H1 (cell line): ENCODE data around the gene CLEC2D. TPM values are rescaled to one million over a fixed set of nuclear protein-coding genes. Genes with fewer than 3 reads are reported as not detected.

Experiments used
- CTCF ChIA-PET: fragments of 300-600 bp; sonication (Branson Sonifier 250); formaldehyde crosslinking; loops from one replicate; lab custom pipeline; 2021; ENCODE audit not compliant: partially characterized antibody; lab: Charles Lee
- POLR2A ChIA-PET: fragments of 300-600 bp; sonication (Branson Sonifier 250); formaldehyde crosslinking; loops from one replicate; lab custom pipeline; 2021; ENCODE audit warnings: inconsistent platforms; ENCODE audit not compliant: partially characterized antibody; lab: Charles Lee
- DNase-seq, 2 experiments: peaks; one replicate each; pipeline versions ENCODE4 v3.0.0 to v3.0.0-alpha.2; 2010 to 2022; ENCODE audit warnings: low spot score in 2 of 2, low read depth in 1 of 2, mixed read lengths in 1 of 2
- FAIRE-seq: peaks from 2 replicates; lab custom pipeline; 2011; peaks lifted over from hg19 to GRCh38; lab: Jason Lieb, UNC
- H2AFZ ChIP-seq: 2 replicates; pipeline ENCODE4 v1.8.1; 2012; ENCODE audit warnings: low read length, inconsistent platforms
- H2AK5ac ChIP-seq: 2 replicates; pipeline ENCODE4 v1.6.1; 2013; ENCODE audit warnings: low read depth, low read length
- H2BK120ac ChIP-seq: replicated peaks from 2 replicates; pipeline ENCODE3; 2013; ENCODE audit warnings: low read depth, low read length, inconsistent platforms
- H2BK12ac ChIP-seq: 2 replicates; pipeline ENCODE4 v1.6.1; 2013; ENCODE audit warnings: low read depth, low read length
- H2BK15ac ChIP-seq: 2 replicates; pipeline ENCODE4 v1.6.1; 2013; ENCODE audit warnings: low read length
- H2BK20ac ChIP-seq: 2 replicates; pipeline ENCODE4 v1.6.1; 2013; ENCODE audit warnings: low read length
- H2BK5ac ChIP-seq: 2 replicates; pipeline ENCODE4 v1.6.1; 2013; ENCODE audit warnings: low read depth, low read length
- H3K14ac ChIP-seq: 2 replicates; pipeline ENCODE4 v1.6.1; 2013; ENCODE audit warnings: inconsistent platforms; ENCODE audit not compliant: insufficient read length
- H3K18ac ChIP-seq: 2 replicates; pipeline ENCODE4 v1.6.1; 2013; ENCODE audit warnings: low read length; ENCODE audit errors: extremely low read depth
- H3K23ac ChIP-seq: 2 replicates; pipeline ENCODE4 v1.6.1; 2013; ENCODE audit warnings: inconsistent platforms; ENCODE audit not compliant: insufficient read length
- H3K23me2 ChIP-seq: 2 replicates; pipeline ENCODE4 v1.6.1; 2013; ENCODE audit warnings: low read depth, low read length
- H3K27ac ChIP-seq: 2 replicates; pipeline ENCODE4 v1.6.1; 2011; ENCODE audit warnings: low read depth, low read length, inconsistent platforms
- H3K27me3 ChIP-seq, 4 experiments: replicated peaks in 1 of 4; 1 replicate in 1 of 4; 2 replicates in 3 of 4; pipeline versions ENCODE4 v1.6.1 to v1.8.1; 2011 to 2013; ENCODE audit warnings: low read length in 3 of 4, mild to moderate bottlenecking in 3 of 4, inconsistent platforms in 2 of 4, mixed read lengths in 2 of 4, moderate library complexity in 1 of 4; ENCODE audit not compliant: control insufficient read depth in 3 of 4, insufficient read depth in 3 of 4; ENCODE audit errors: extremely low read depth in 1 of 4
- H3K36me3 ChIP-seq, 4 experiments: 2 replicates each; pipeline versions ENCODE4 v1.6.1 to v1.8.1; 2011 to 2013; ENCODE audit warnings: mild to moderate bottlenecking in 4 of 4, low read length in 3 of 4, moderate library complexity in 2 of 4, control low read depth in 1 of 4, inconsistent platforms in 1 of 4; ENCODE audit not compliant: insufficient read depth in 4 of 4, control insufficient read depth in 2 of 4
- H3K4ac ChIP-seq: replicated peaks from 2 replicates; pipeline ENCODE3; 2013; ENCODE audit warnings: low read length, low read depth, mixed read lengths, inconsistent platforms; ENCODE audit not compliant: insufficient read length
- H3K4me1 ChIP-seq, 4 experiments: replicated peaks in 1 of 4; 1 replicate in 1 of 4; 2 replicates in 3 of 4; pipeline versions ENCODE4 v1.6.1 to v1.8.1; 2011 to 2013; ENCODE audit warnings: low read length in 3 of 4, inconsistent platforms in 2 of 4, mixed read lengths in 1 of 4; ENCODE audit not compliant: insufficient read depth in 4 of 4, control insufficient read depth in 3 of 4
- H3K4me2 ChIP-seq, 2 experiments: 2 replicates each; pipeline versions ENCODE4 v1.6.1 to v1.8.1; 2011 to 2013; ENCODE audit warnings: low read depth in 2 of 2, low read length in 2 of 2, control low read depth in 1 of 2, inconsistent platforms in 1 of 2, mild to moderate bottlenecking in 1 of 2; ENCODE audit not compliant: insufficient read depth in 1 of 2
- H3K4me3 ChIP-seq, 4 experiments: fragments of 200-600, 300-600 bp in 1 of 4; sonication (generic), shearing (Covaris generic), sonication (Bioruptor Twin) in 1 of 4; 2 replicates each; pipeline versions ENCODE4 v1.5.1 to v1.8.1; 2011 to 2016; ENCODE audit warnings: low read length in 4 of 4, low read depth in 3 of 4, control low read depth in 2 of 4, inconsistent platforms in 2 of 4, mild to moderate bottlenecking in 2 of 4, mixed read lengths in 1 of 4, moderate library complexity in 1 of 4; ENCODE audit not compliant: insufficient read depth in 2 of 4; ENCODE audit errors: extremely low read depth in 1 of 4
- H3K56ac ChIP-seq: replicated peaks from 2 replicates; pipeline ENCODE3; 2013; ENCODE audit warnings: low read depth, mild to moderate bottlenecking, mixed read lengths, low read length, inconsistent platforms; ENCODE audit not compliant: insufficient read length
- H3K79me1 ChIP-seq: 2 replicates; pipeline ENCODE4 v1.6.1; 2013; ENCODE audit warnings: low read depth, low read length, control low read depth
- H3K79me2 ChIP-seq, 2 experiments: 2 replicates each; pipeline versions ENCODE4 v1.6.1 to v1.8.1; 2012 to 2013; ENCODE audit warnings: low read length in 2 of 2, mild to moderate bottlenecking in 2 of 2, inconsistent platforms in 1 of 2; ENCODE audit not compliant: insufficient read depth in 2 of 2, control insufficient read depth in 1 of 2
- H3K9ac ChIP-seq, 4 experiments: replicated peaks in 1 of 4; 1 replicate in 1 of 4; 2 replicates in 3 of 4; pipeline versions ENCODE4 v1.6.1 to v1.8.1; 2011 to 2013; ENCODE audit warnings: low read depth in 3 of 4, low read length in 3 of 4, control low read depth in 2 of 4, mild to moderate bottlenecking in 2 of 4, moderate library complexity in 2 of 4, inconsistent platforms in 1 of 4; ENCODE audit errors: extremely low read depth in 1 of 4
- H3K9me3 ChIP-seq, 2 experiments: 2 replicates each; pipeline versions ENCODE4 v1.6.1 to v1.8.1; 2012 to 2013; ENCODE audit warnings: mild to moderate bottlenecking in 2 of 2, moderate library complexity in 2 of 2, control low read depth in 1 of 2, inconsistent platforms in 1 of 2, low read depth in 1 of 2, low read length in 1 of 2, mixed read lengths in 1 of 2; ENCODE audit not compliant: insufficient read depth in 2 of 2
- H4K20me1 ChIP-seq, 2 experiments: replicated peaks in 1 of 2; 2 replicates each; pipeline versions ENCODE3 to v1.8.1; 2011 to 2013; ENCODE audit warnings: inconsistent platforms in 2 of 2, low read length in 2 of 2, mild to moderate bottlenecking in 1 of 2; ENCODE audit not compliant: insufficient read depth in 2 of 2, control insufficient read depth in 1 of 2
- H4K5ac ChIP-seq: 2 replicates; pipeline ENCODE4 v1.6.1; 2013; ENCODE audit warnings: low read length, low read depth, mixed read lengths, inconsistent platforms; ENCODE audit not compliant: insufficient read length
- H4K8ac ChIP-seq: 2 replicates; pipeline ENCODE4 v1.8.0; 2013; ENCODE audit warnings: mild to moderate bottlenecking, moderate library complexity, low read length, inconsistent platforms; ENCODE audit not compliant: insufficient read depth; ENCODE audit errors: extremely low read depth
- H4K91ac ChIP-seq: replicated peaks from 2 replicates; pipeline ENCODE3; 2013; ENCODE audit warnings: low read length, mixed read lengths, inconsistent platforms; ENCODE audit not compliant: insufficient read length
- NRF1 ChIP-seq: IDR thresholded peaks from 2 replicates; pipeline ENCODE4 v1.6.1; 2011; ENCODE audit warnings: mild to moderate bottlenecking, low read depth, low read length, improper control_type of control experiment
- RAD21 ChIP-seq, 2 experiments: IDR thresholded peaks in 1 of 2; conservative IDR thresholded peaks in 1 of 2; 2 replicates each; pipeline ENCODE4 v1.6.1; 2011; ENCODE audit warnings: low read depth in 2 of 2, low read length in 2 of 2, improper control_type of control experiment in 1 of 2, inconsistent platforms in 1 of 2, mild to moderate bottlenecking in 1 of 2, moderate library complexity in 1 of 2
- TCF12 ChIP-seq: IDR thresholded peaks from 2 replicates; pipeline ENCODE4 v1.6.1; 2011; ENCODE audit warnings: low read depth, mild to moderate bottlenecking, low read length
- WGBS, 2 experiments: shearing (Covaris generic) in 1 of 2; methylation state at CpG; one replicate each; pipeline versions ENCODE4 v1.1.6 to v1.1.7; 2013 to 2015; ENCODE audit warnings: low lambda C conversion rate in 2 of 2, mixed read lengths in 2 of 2, inconsistent platforms in 1 of 2, low coverage in 1 of 2, missing lambda C conversion rate in 1 of 2; ENCODE audit not compliant: insufficient replicate concordance in 2 of 2, insufficient coverage in 1 of 2, insufficient read length in 1 of 2; ENCODE audit errors: extremely low coverage in 1 of 2, missing lambda C conversion rate in 1 of 2; 5-methylcytosine and 5-hydroxymethylcytosine counted together
- polyA plus RNA-seq, 7 experiments: library from polyadenylated mRNA; depleted of rRNA in 3 of 7; stranded (reverse) in 5 of 7; unstranded in 2 of 7; fragments of >200 nt in 5 of 7; fragments of 200-250 nt in 2 of 7; gene quantifications; 1 replicate in 5 of 7; 2 replicates in 1 of 7; 4 replicates in 1 of 7; pipeline versions ENCODE4 v1.2.1 to v1.2.3, GENCODE V29; 2011 to 2013; ENCODE audit warnings: missing spikeins in 2 of 7, mixed read lengths in 2 of 7
- total RNA-seq: library from RNA; stranded (reverse); fragmentation: NEBNext Ultra II Directional; extraction: Animal tissue kit (Norgen Biotek cat#: 25700); gene quantifications from 2 replicates; pipeline ENCODE4 v1.2.1, GENCODE V29; 2021
- TF ChIP-seq, protein P1 (sequence below), 3 experiments: IDR thresholded peaks; 1 replicate in 2 of 3; 2 replicates in 1 of 3; pipeline versions ENCODE4 v1.5.1 to v1.6.1; 2011; ENCODE audit warnings: low read length in 3 of 3, mild to moderate bottlenecking in 3 of 3, inconsistent platforms in 2 of 3, low read depth in 1 of 3, moderate library complexity in 1 of 3; ENCODE audit not compliant: insufficient read depth in 1 of 3; ENCODE audit errors: control extremely low read depth in 1 of 3

The CLEC2D gene
- total and polyA plus RNA-seq, 2 of the 8 experiments (the other 6 are each of a cell fraction or from before 2014, with no cell fraction given) = 4.2 to 6.2 TPM

DNA sequence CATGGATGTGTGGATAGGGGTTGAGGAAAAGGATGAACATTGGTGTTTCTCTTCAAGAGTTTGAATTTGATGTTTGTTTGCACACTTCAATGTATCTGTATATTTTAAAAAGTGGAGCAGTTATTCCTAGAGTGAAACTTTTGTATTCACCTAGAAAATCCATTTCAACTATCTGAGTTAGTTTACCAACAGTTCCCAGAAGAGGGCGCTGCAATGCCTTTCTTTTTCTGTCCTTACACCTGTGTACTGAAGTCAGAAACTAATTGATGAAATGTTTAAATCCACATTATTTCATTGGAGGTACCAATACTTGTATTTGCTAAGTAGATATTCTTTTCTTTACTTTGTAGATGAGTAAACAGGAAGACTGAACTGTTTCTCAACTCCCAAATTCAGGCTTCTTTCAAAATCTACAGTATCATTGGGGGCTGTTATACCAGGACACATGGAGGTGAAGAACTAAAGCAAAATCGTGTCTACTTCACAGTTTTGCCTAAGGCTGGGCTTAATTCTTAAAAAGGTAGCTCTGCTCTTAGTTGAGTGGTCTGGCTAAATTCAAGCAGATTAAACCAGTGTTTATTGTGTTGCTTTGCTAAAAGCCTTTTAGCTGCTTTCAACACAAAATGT lies 35.2 kb upstream of the CLEC2D start:
- no peak overlapping the region for H3K18ac ChIP-seq
- H3K79me2 ChIP-seq = no peaks in the 10 kb centered on the region
- peak in 1 of 2 experiments; percentile 71 for DNase-seq

More for the DNA sequence above, 35.2 kb upstream of the CLEC2D start:
- H3K23me2 ChIP-seq = no peaks in the 10 kb centered on the region; the same call in 1 of the 2 replicates
- no peak overlapping the region for H3K14ac ChIP-seq
- no peak overlapping the region for H4K8ac ChIP-seq
- ChIA-PET CTCF (interaction anchor here (0.7 to 7.7 kb wide), 16 partner anchors 8 to 165 kb away, joined by 3 to 62 read pairs (median 4); no protein-coding TSS in a partner anchor), POLR2A (no interaction called here)
- no peak overlapping the region for H2AFZ ChIP-seq
- H3K9ac ChIP-seq = no peak overlapping the region
- H4K5ac ChIP-seq = no peak overlapping the region
- no peak overlapping the region for H3K4me2 ChIP-seq
- no peaks in the 10 kb centered on the region for H3K79me1 ChIP-seq
- no peak overlapping the region for H4K91ac ChIP-seq
- TF ChIP-seq TCF12 (no peak), RAD21 (IDR thresholded peaks at IDR 0.05 in 1 of 2, conservative IDR thresholded peaks at IDR 0.05 in 1 of 2; ENCODE audit: low read depth in 2 of 2, low read length in 2 of 2) (peak; percentile 65 to 73), NRF1 (no peak)
- TF ChIP-seq, protein P1, sequence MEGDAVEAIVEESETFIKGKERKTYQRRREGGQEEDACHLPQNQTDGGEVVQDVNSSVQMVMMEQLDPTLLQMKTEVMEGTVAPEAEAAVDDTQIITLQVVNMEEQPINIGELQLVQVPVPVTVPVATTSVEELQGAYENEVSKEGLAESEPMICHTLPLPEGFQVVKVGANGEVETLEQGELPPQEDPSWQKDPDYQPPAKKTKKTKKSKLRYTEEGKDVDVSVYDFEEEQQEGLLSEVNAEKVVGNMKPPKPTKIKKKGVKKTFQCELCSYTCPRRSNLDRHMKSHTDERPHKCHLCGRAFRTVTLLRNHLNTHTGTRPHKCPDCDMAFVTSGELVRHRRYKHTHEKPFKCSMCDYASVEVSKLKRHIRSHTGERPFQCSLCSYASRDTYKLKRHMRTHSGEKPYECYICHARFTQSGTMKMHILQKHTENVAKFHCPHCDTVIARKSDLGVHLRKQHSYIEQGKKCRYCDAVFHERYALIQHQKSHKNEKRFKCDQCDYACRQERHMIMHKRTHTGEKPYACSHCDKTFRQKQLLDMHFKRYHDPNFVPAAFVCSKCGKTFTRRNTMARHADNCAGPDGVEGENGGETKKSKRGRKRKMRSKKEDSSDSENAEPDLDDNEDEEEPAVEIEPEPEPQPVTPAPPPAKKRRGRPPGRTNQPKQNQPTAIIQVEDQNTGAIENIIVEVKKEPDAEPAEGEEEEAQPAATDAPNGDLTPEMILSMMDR (IDR thresholded peaks at IDR 0.05; ENCODE audit: control extremely low read depth in 1 of 3, insufficient read depth in 1 of 3, low read depth in 1 of 3, low read length in 3 of 3) = peak in 2 of 3 experiments; percentile 46 to 63; a peak in 2 of 4 replicates
- H3K4me1 ChIP-seq = no peaks in the 10 kb centered on the region
- no peak overlapping the region for H2BK15ac ChIP-seq
- no peaks in the 10 kb centered on the region for H3K27me3 ChIP-seq
- no peak overlapping the region for H3K27ac ChIP-seq
- no peak overlapping the region for H2AK5ac ChIP-seq
- no peak overlapping the region for H3K56ac ChIP-seq
- no peak overlapping the region for H2BK20ac ChIP-seq
- H3K36me3 ChIP-seq = peaks cover 0 to 9% (median 3%) of the 10 kb centered on the region in 4 experiments; a peak in 2 of 8 replicates
- no peak overlapping the region for H2BK5ac ChIP-seq
- H3K4ac ChIP-seq = no peak overlapping the region
- 40% methylated on average over 2 of the region's 2 CpGs; no CpG with 5 or more reads in 1 of the 2 experiments for WGBS, 2 experiments
- H3K9me3 ChIP-seq = peaks cover 26% of the 10 kb centered on the region in 2 experiments
- H3K23ac ChIP-seq = no peak overlapping the region
- no peaks in the 10 kb centered on the region for H4K20me1 ChIP-seq
- H3K4me3 ChIP-seq = no peak overlapping the region
- H2BK12ac ChIP-seq = no peak overlapping the region
- peak; percentile 48 for FAIRE-seq
- H2BK120ac ChIP-seq = no peak overlapping the region
